COR-L47 (cell line): ENCODE results near the gene MIGA2.

Experiments used
- DNase-seq: peaks from one replicate; lab custom pipeline; 2025; lab: John Stamatoyannopoulos, UW

MIGA2 gene

GRCh38 chr9:129036923-129037766, 719 bp downstream of the MIGA2 start:
- no peak for DNase-seq

GRCh38 chr9:129037767-129038098, 1.3 kb downstream of the MIGA2 start:
- DNase-seq = no peak

- DNase-seq = no peak
These were observed 1.9 kb downstream of the MIGA2 start for GRCh38 chr9:129038109-129038852.

GRCh38 chr9:129040113-129040643, 3.8 kb downstream of the MIGA2 start:
- no peak for DNase-seq

GRCh38 chr9:129042016-129042415, 5.6 kb downstream of the MIGA2 start:
- DNase-seq = no peak

- peak; percentile 42 for DNase-seq
These were observed 16.2 kb downstream of the MIGA2 start for GRCh38 chr9:129052592-129052991.

GRCh38 chr9:129053020-129053419, 16.6 kb downstream of the MIGA2 start:
- no peak for DNase-seq

- DNase-seq = no peak
These were observed 17.9 kb downstream of the MIGA2 start for GRCh38 chr9:129054163-129054851.

GRCh38 chr9:129058965-129059795, 22.8 kb downstream of the MIGA2 start:
- DNase-seq = no peak

GRCh38 chr9:129059796-129060785, 23.7 kb downstream of the MIGA2 start:
- DNase-seq = no peak

- no peak for DNase-seq
These were observed 24.6 kb downstream of the MIGA2 start for GRCh38 chr9:129060991-129061390.

GRCh38 chr9:129063061-129063460, 26.6 kb downstream of the MIGA2 start:
- no peak for DNase-seq

- DNase-seq = no peak
These were observed 28.1 kb downstream of the MIGA2 start for GRCh38 chr9:129064499-129064908.

- DNase-seq = no peak
These were observed 31.7 kb downstream of the MIGA2 start for GRCh38 chr9:129068110-129068509.

- no peak for DNase-seq
These were observed 32.8 kb downstream of the MIGA2 start for GRCh38 chr9:129068990-129069861.

- no peak for DNase-seq
These were observed 33.6 kb downstream of the MIGA2 start for GRCh38 chr9:129069862-129070641.

GRCh38 chr9:129070696-129071525, 34.5 kb downstream of the MIGA2 start:
- no peak for DNase-seq
